ENCODE measurements around the gene ADCY10. TPM values are rescaled to one million over a fixed set of nuclear protein-coding genes. Genes with fewer than 3 reads are reported as not detected.
A peak's percentile ranks its signal among the peaks of the same experiment; 100 is the strongest.
"Not testable (repeated sequence)": the region's sequence is repeated elsewhere in the genome, so short reads cannot be mapped to it uniquely, and the experiment has no call there.

ADCY10 gene
- total and polyA plus RNA-seq, 2 of the 8 experiments (the other 6 are each of a cell fraction or from before 2014, with no cell fraction given): 0.02 TPM; not detected in 1

DNA sequence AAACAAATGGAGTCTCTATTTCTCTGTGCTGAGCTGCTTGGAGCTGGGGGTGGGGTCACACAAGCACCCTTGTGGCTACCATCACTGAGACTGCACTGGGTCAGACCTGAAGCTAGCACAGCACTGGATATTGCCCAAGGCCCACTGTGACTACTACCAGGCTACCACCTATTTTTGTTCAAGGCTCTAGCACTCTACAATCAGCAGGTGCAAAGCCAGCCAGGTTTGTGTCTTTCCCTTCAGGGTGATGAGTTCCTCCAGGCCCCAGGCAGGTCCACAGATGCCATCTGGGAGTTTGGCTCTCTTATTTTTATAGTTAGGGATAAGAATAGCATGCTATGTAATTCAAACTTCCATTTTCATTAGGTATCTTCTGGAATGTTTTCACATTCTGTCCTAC, 23.5 kb downstream of the ADCY10 start:
- no peak for TF ChIP-seq ASH2L (IDR thresholded peaks at IDR 0.05; ENCODE audit: low read length)
- H3K4ac ChIP-seq (replicated peaks; ENCODE audit: insufficient read length, low read depth, low read length): no peak overlapping the region
- no peak overlapping the region for H2BK5ac ChIP-seq (ENCODE audit: low read depth, low read length)
- no peak overlapping the region for H3K23ac ChIP-seq (ENCODE audit: insufficient read length)
- no peaks in the 10 kb centered on the region for H3K23me2 ChIP-seq (ENCODE audit: low read depth, low read length)
- no peak overlapping the region for H3K18ac ChIP-seq (ENCODE audit: extremely low read depth, low read length)
- POLR2A ChIA-PET (ENCODE audit: partially characterized antibody): no interaction called here
- H3K9me3 ChIP-seq (ENCODE audit: insufficient read depth in 2 of 2, low read depth in 1 of 2, low read length in 1 of 2): no peaks in the 10 kb centered on the region
- H2BK120ac ChIP-seq (replicated peaks; ENCODE audit: low read depth, low read length): no peak overlapping the region
- no peak overlapping the region for H3K27ac ChIP-seq (ENCODE audit: low read depth, low read length)
- no peak overlapping the region for H2AFZ ChIP-seq (ENCODE audit: low read length)
- H4K20me1 ChIP-seq (replicated peaks in 1 of 2; ENCODE audit: control insufficient read depth in 1 of 2, insufficient read depth in 2 of 2, low read length in 2 of 2): no peaks in the 10 kb centered on the region
- no peak overlapping the region for H3K56ac ChIP-seq (replicated peaks; ENCODE audit: insufficient read length, low read depth, low read length)
- DNase-seq (ENCODE audit: low read depth in 1 of 2, low spot score in 2 of 2) (no peak), FAIRE-seq (no peak)
- no peak overlapping the region for H4K91ac ChIP-seq (replicated peaks; ENCODE audit: insufficient read length, low read length)
- no peak overlapping the region for H4K5ac ChIP-seq (ENCODE audit: insufficient read length, low read depth, low read length)
- no peak overlapping the region for H3K4me3 ChIP-seq (ENCODE audit: extremely low read depth in 1 of 4, insufficient read depth in 2 of 4, low read depth in 3 of 4, low read length in 4 of 4)
- H3K36me3 ChIP-seq (ENCODE audit: control insufficient read depth in 2 of 4, insufficient read depth in 4 of 4, low read length in 3 of 4): no peaks in the 10 kb centered on the region
- H3K14ac ChIP-seq (ENCODE audit: insufficient read length): no peak overlapping the region
- H3K4me2 ChIP-seq (ENCODE audit: insufficient read depth in 1 of 2, low read depth in 2 of 2, low read length in 2 of 2): no peak overlapping the region
- H2BK20ac ChIP-seq (ENCODE audit: low read length): no peak overlapping the region
- H2BK15ac ChIP-seq (ENCODE audit: low read length): no peak overlapping the region
- no peaks in the 10 kb centered on the region for H3K4me1 ChIP-seq (replicated peaks in 1 of 4; ENCODE audit: control insufficient read depth in 3 of 4, insufficient read depth in 4 of 4, low read length in 3 of 4)
- H4K8ac ChIP-seq (ENCODE audit: extremely low read depth, insufficient read depth, low read length): peak overlapping the region; percentile 25; the same call in 1 of the 2 replicates
- H2AK5ac ChIP-seq (ENCODE audit: low read depth, low read length): no peak overlapping the region
- no peaks in the 10 kb centered on the region for H3K79me1 ChIP-seq (ENCODE audit: low read depth, low read length)
- H3K79me2 ChIP-seq (ENCODE audit: control insufficient read depth in 1 of 2, insufficient read depth in 2 of 2, low read length in 2 of 2): no peaks in the 10 kb centered on the region
- CTCF ChIA-PET (ENCODE audit: partially characterized antibody): no interaction called here
- H3K27me3 ChIP-seq (replicated peaks in 1 of 4; ENCODE audit: control insufficient read depth in 3 of 4, extremely low read depth in 1 of 4, insufficient read depth in 3 of 4, low read length in 3 of 4): no peaks in the 10 kb centered on the region
- H2BK12ac ChIP-seq (ENCODE audit: low read depth, low read length): no peak overlapping the region
- no peak overlapping the region for H3K9ac ChIP-seq (replicated peaks in 1 of 4; ENCODE audit: extremely low read depth in 1 of 4, low read depth in 3 of 4, low read length in 3 of 4)

GRCh38 chr1:167887187-167887586, 26.7 kb downstream of the ADCY10 start:
- H2BK20ac ChIP-seq (ENCODE audit: low read length); H3K4me1 ChIP-seq (replicated peaks in 1 of 4; ENCODE audit: control insufficient read depth in 3 of 4, insufficient read depth in 4 of 4, low read length in 3 of 4); H3K36me3 ChIP-seq (ENCODE audit: control insufficient read depth in 2 of 4, insufficient read depth in 4 of 4, low read length in 3 of 4); H3K4ac ChIP-seq (replicated peaks; ENCODE audit: insufficient read length, low read depth, low read length); H2BK15ac ChIP-seq (ENCODE audit: low read length); H3K4me3 ChIP-seq (ENCODE audit: extremely low read depth in 1 of 4, insufficient read depth in 2 of 4, low read depth in 3 of 4, low read length in 4 of 4); H4K8ac ChIP-seq (ENCODE audit: extremely low read depth, insufficient read depth, low read length); H4K5ac ChIP-seq (ENCODE audit: insufficient read length, low read depth, low read length); H3K9me3 ChIP-seq (ENCODE audit: insufficient read depth in 2 of 2, low read depth in 1 of 2, low read length in 1 of 2); DNase-seq (ENCODE audit: low read depth in 1 of 2, low spot score in 2 of 2); FAIRE-seq; H2BK120ac ChIP-seq (replicated peaks; ENCODE audit: low read depth, low read length); H4K20me1 ChIP-seq (replicated peaks in 1 of 2; ENCODE audit: control insufficient read depth in 1 of 2, insufficient read depth in 2 of 2, low read length in 2 of 2); H3K4me2 ChIP-seq (ENCODE audit: insufficient read depth in 1 of 2, low read depth in 2 of 2, low read length in 2 of 2); H3K9ac ChIP-seq (replicated peaks in 1 of 4; ENCODE audit: extremely low read depth in 1 of 4, low read depth in 3 of 4, low read length in 3 of 4); H3K18ac ChIP-seq (ENCODE audit: extremely low read depth, low read length); H3K27ac ChIP-seq (ENCODE audit: low read depth, low read length); H3K27me3 ChIP-seq (replicated peaks in 1 of 4; ENCODE audit: control insufficient read depth in 3 of 4, extremely low read depth in 1 of 4, insufficient read depth in 3 of 4, low read length in 3 of 4); H4K91ac ChIP-seq (replicated peaks; ENCODE audit: insufficient read length, low read length); H3K23me2 ChIP-seq (ENCODE audit: low read depth, low read length); H2BK12ac ChIP-seq (ENCODE audit: low read depth, low read length); H3K56ac ChIP-seq (replicated peaks; ENCODE audit: insufficient read length, low read depth, low read length); H3K79me1 ChIP-seq (ENCODE audit: low read depth, low read length); H3K79me2 ChIP-seq (ENCODE audit: control insufficient read depth in 1 of 2, insufficient read depth in 2 of 2, low read length in 2 of 2); H2AK5ac ChIP-seq (ENCODE audit: low read depth, low read length); H3K14ac ChIP-seq (ENCODE audit: insufficient read length); POLR2A ChIA-PET (ENCODE audit: partially characterized antibody); CTCF ChIA-PET (ENCODE audit: partially characterized antibody); H2BK5ac ChIP-seq (ENCODE audit: low read depth, low read length); H2AFZ ChIP-seq (ENCODE audit: low read length); H3K23ac ChIP-seq (ENCODE audit: insufficient read length): not testable (repeated sequence)
- 83% methylated on average over 2 of the region's 2 CpGs; no CpG with 5 or more reads in 1 of the 2 experiments for WGBS, 2 experiments (ENCODE audit: extremely low coverage in 1 of 2, insufficient coverage in 1 of 2, insufficient read length in 1 of 2, insufficient replicate concordance in 2 of 2, low coverage in 1 of 2, low lambda C conversion rate in 2 of 2, missing lambda C conversion rate in 1 of 2)
